Right cardiac atrium (tissue), 5 donors: ENCODE data around the gene ATF7IP. TPM values are rescaled to one million over a fixed set of nuclear protein-coding genes. Genes with fewer than 3 reads are reported as not detected.

Source experiments
- ATAC-seq, 2 donors: fragments of 200-7000 bp; cut with Tn5 transposase; one replicate each; pipeline versions ENCODE4 v1.8.0 to v1.9.1; 2020; ENCODE audit warnings: moderate library complexity in 2 of 2, mild to moderate bottlenecking in 1 of 2
- DNase-seq, 3 donors: peaks; one replicate each; pipeline ENCODE4 v3.0.0-alpha.2; 2020
- H3K27ac ChIP-seq: one replicate; pipeline ENCODE4 v1.5.1; 2013; ENCODE audit warnings: mild to moderate bottlenecking, low read length, control low read depth, moderate library complexity
- H3K27me3 ChIP-seq: one replicate; pipeline ENCODE4 v1.6.1; 2013; ENCODE audit not compliant: control insufficient read depth, insufficient read depth
- H3K4me1 ChIP-seq: one replicate; pipeline ENCODE4 v1.6.1; 2013; ENCODE audit warnings: low read length; ENCODE audit not compliant: control insufficient read depth, insufficient read depth
- H3K4me3 ChIP-seq: one replicate; pipeline ENCODE4 v1.5.1; 2013; ENCODE audit warnings: low read length, control low read depth
- H3K9me3 ChIP-seq: one replicate; pipeline ENCODE4 v1.6.1; 2013; ENCODE audit warnings: low read length; ENCODE audit not compliant: control insufficient read depth
- WGBS: extraction: QIAGEN DNeasy Blood & Tissue Kit; methylation state at CpG from one replicate; pipeline ENCODE4 v1.1.7; 2013; 5-methylcytosine and 5-hydroxymethylcytosine counted together
- intact Hi-C, 4 donors: fragments of 100-400 bp; cut with DNase I; formaldehyde crosslinking; loops; one replicate each; pipeline versions ENCODE4 v1.11.0 to v1.14.0; 2022 to 2023
- polyA plus RNA-seq: library from polyadenylated mRNA; stranded (reverse); fragments of 200-250 nt; gene quantifications from one replicate; pipeline ENCODE4 v1.2.3, GENCODE V29; 2013
- total RNA-seq, 4 donors: library from RNA; stranded (reverse); fragmentation: NEBNext Ultra II Directional; extraction: Animal tissue kit (Norgen Biotek cat#: 25700); gene quantifications; one replicate each; pipeline ENCODE4 v1.2.1, GENCODE V29; 2021
- donor health status: healthy with polysubstance abuse.
- donor health status: DM: no; HTN: yes; CAD: no.
- donor health status: DM: no; HTN: no; CAD: no.
- donor health status: DM: no; HTN: yes; CAD: no; lungs with severe emphysema.
- donor health status: DM: yes; HTN: yes; CAD: no.

Gene ATF7IP
- total and polyA plus RNA-seq, 5 donors: 13.3 to 77.7 (median 73.5) TPM

DNA sequence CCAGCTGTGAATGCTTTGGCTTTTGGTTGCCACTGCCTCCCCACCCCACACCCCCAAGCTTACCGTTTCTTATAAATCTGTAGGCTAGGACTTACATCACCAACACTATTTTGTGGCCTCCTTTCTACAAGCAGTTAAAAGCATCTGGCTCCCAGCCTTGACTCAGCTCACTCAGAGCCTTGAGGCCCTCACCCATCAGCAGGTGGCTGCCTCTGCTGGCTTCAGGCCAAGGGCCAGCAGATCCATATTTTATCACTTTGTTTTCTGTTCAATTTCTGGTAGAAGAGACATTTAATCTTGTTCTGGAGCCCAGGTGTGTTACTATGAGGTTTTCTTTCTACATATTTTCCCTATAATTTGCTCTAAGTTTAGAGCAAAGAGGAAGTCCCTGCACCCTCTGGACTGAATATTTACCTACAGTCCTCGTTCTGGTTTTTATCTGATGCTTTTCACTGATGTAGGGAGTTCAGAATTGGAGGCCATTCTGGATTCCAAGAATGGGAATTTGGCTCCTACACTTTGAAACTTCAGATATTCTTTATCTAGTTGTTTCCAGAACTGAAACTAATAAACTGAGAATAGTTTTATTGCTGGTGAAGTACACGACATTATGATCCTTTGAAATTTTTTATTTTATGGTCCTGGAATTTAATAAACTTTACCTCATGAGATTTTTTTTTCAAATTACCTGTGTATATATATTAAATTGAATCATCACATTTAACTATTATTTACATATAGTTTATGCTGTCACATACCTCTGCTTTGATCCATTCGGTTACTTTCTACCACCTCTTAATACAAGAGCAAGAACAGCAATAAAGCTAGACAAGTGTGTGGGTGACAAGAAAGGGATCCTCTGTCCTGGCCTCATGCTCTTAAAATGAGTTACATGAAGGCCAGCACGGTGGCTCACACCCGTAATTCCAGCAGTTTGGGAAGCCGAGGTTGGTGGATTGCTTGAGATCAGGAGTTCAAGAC lies 180.0 kb downstream of the ATF7IP start:
- DNase-seq (no peak), ATAC-seq (no peak)
- Histone ChIP-seq H3K4me3 (no peak overlapping the region), H3K27me3 (no peaks in the 10 kb centered on the region), H3K27ac (no peak overlapping the region), H3K9me3 (no peaks in the 10 kb centered on the region), H3K4me1 (no peaks in the 10 kb centered on the region)
- intact Hi-C loops: no loop called here
- 81% methylated on average over 7 of the region's 7 CpGs for WGBS

DNA sequence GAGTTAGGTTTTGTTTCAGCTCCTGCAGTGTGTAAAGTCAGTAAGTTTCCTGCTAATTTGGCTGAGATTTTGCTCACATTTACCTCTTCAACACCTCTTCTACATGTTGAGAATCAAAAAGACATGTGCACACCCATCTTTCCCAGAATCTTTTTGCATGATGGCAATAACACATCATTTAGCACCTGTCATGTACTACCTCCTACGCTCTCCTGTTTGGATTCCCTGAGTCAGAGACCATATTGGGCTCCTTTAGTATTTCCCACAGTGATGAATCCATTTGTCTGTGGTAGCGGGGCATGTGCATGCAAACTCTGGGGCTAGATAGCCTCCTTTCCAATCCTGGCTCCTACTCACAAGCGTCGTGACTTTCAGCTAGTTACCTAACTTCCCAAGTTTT lies 182.1 kb downstream of the ATF7IP start:
- WGBS: over 99% methylated on average over 4 of the region's 4 CpGs
- ATAC-seq (no peak), DNase-seq (no peak)
- Histone ChIP-seq H3K27ac (no peak overlapping the region), H3K4me1 (no peaks in the 10 kb centered on the region), H3K4me3 (no peak overlapping the region), H3K27me3 (no peaks in the 10 kb centered on the region), H3K9me3 (no peaks in the 10 kb centered on the region)
- intact Hi-C loops: no loop called here

DNA sequence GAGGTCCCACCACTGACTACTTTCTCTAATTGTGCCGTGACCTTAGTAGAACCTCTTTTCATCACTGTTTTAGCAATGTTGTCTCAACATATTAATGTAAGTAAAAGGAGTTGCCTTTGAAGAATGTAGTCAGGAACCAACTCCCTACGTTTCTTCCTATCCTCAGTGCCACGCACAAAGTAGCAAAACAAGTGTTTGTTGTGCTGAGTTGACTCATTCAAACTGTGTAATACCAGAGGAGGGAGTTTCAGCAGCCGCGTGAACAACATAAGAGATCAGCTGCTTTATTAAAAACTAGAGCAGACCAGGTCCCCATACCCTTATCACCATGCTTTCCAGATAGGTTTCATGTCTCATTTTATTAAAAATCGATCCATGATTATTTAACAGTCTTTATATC lies 183.1 kb downstream of the ATF7IP start:
- Histone ChIP-seq H3K4me3 (no peak overlapping the region), H3K27me3 (no peaks in the 10 kb centered on the region), H3K27ac (no peak overlapping the region), H3K4me1 (peaks cover 2% of the 10 kb centered on the region), H3K9me3 (no peaks in the 10 kb centered on the region)
- WGBS: 88% methylated on average over 6 of the region's 6 CpGs
- ATAC-seq (no peak), DNase-seq (no peak)
- intact Hi-C loops: no loop called here

Other genes with a start within 250 kb of the ATF7IP start
- gene PLBD1, start 202.2 kb downstream of the ATF7IP start, total RNA-seq: 10 to 100 TPM; 22.1 to 30.9 (median 23.9) TPM
- 12.7 TPM for gene PLBD1, start 202.2 kb downstream of the ATF7IP start, polyA plus RNA-seq